GM18520 (cell line): Measurements from ENCODE around the gene DDI2.
A peak's percentile ranks its signal among the peaks of the same experiment; 100 is the strongest.
"Not testable (repeated sequence)": the region's sequence is repeated elsewhere in the genome, so short reads cannot be mapped to it uniquely, and the experiment has no call there.

ENCODE experiments used
- ATAC-seq: cut with Tn5 transposase; IDR thresholded peaks from one replicate; pipeline ENCODE4 v1.9.1; 2021; ENCODE audit not compliant: unreplicated experiment

DDI2 gene

GRCh38 chr1:15676688-15677661 is 59.7 kb downstream of the DDI2 start:
- ATAC-seq, result no peak

GRCh38 chr1:15678578-15678977 is 61.3 kb downstream of the DDI2 start:
- ATAC-seq, result no peak

- no peak for ATAC-seq
These were observed 62.9 kb downstream of the DDI2 start for GRCh38 chr1:15680131-15680530.

- no peak for ATAC-seq
These were observed 63.5 kb downstream of the DDI2 start for GRCh38 chr1:15680561-15681348.

- no peak for ATAC-seq
These were observed 64.4 kb downstream of the DDI2 start for GRCh38 chr1:15681349-15682292.

- ATAC-seq, result no peak
These were observed 65.7 kb downstream of the DDI2 start for GRCh38 chr1:15682936-15683341.

GRCh38 chr1:15683345-15684039 is 66.2 kb downstream of the DDI2 start:
- ATAC-seq, result no peak

- ATAC-seq, result no peak
These were observed 66.8 kb downstream of the DDI2 start, which contains the start of gene PLEKHM2 for GRCh38 chr1:15684042-15684461. Gene PLEKHM2, plus strand, starts transcription at chr1:15684320. Its CDS starts 239 bp downstream, at chr1:15684559.

GRCh38 chr1:15684468-15685291 is 67.4 kb downstream of the DDI2 start:
- ATAC-seq, result no peak

- ATAC-seq, result no peak
These were observed 68.6 kb downstream of the DDI2 start for GRCh38 chr1:15685820-15686219.

GRCh38 chr1:15687446-15687845 is 70.2 kb downstream of the DDI2 start:
- ATAC-seq, result no peak

- ATAC-seq, result no peak
These were observed 73.1 kb downstream of the DDI2 start for GRCh38 chr1:15690317-15690716.

GRCh38 chr1:15691434-15692032 is 74.3 kb downstream of the DDI2 start:
- ATAC-seq, result no peak

- no peak for ATAC-seq
These were observed 74.9 kb downstream of the DDI2 start for GRCh38 chr1:15692121-15692682.

GRCh38 chr1:15693371-15693770 is 76.1 kb downstream of the DDI2 start:
- no peak for ATAC-seq

GRCh38 chr1:15696956-15697521 is 79.8 kb downstream of the DDI2 start:
- ATAC-seq, result peak; percentile 86

- no peak for ATAC-seq
These were observed 80.9 kb downstream of the DDI2 start for GRCh38 chr1:15698201-15698600.

- not testable (repeated sequence) for ATAC-seq
These were observed 82.1 kb downstream of the DDI2 start for GRCh38 chr1:15699321-15699720.
